Smooth muscle cell (in vitro differentiated cells): ENCODE results near the gene ATP11A. TPM values are rescaled to one million over a fixed set of nuclear protein-coding genes. Genes with fewer than 3 reads are reported as not detected.
A peak's percentile ranks its signal among the peaks of the same experiment; 100 is the strongest.

Source experiments
- DNase-seq: peaks from one replicate; lab custom pipeline; 2025; ENCODE audit not compliant: unreplicated experiment; lab: John Stamatoyannopoulos, UW
- H2AFZ ChIP-seq: fragments of 200-600 bp; sonication (generic); 2 replicates; pipeline ENCODE4 v1.6.0; 2016; ENCODE audit warnings: antibody characterized with exemption, low read depth, mild to moderate bottlenecking
- H3F3A ChIP-seq: fragments of 200-600 bp; sonication (generic); 2 replicates; pipeline ENCODE4 v1.6.0; 2017; ENCODE audit warnings: antibody characterized with exemption, low read depth
- H3K27ac ChIP-seq: fragments of 200-600 bp; sonication (generic); 2 replicates; pipeline ENCODE4 v1.5.1; 2016; ENCODE audit warnings: low read depth, mild to moderate bottlenecking
- H3K27me3 ChIP-seq: fragments of 200-600 bp; sonication (generic); 2 replicates; pipeline ENCODE4 v1.6.1; 2016; ENCODE audit warnings: low read depth, mild to moderate bottlenecking
- H3K36me3 ChIP-seq: fragments of 200-600 bp; sonication (generic); 2 replicates; pipeline ENCODE4 v1.5.1; 2016; ENCODE audit warnings: low read depth
- H3K4me1 ChIP-seq: fragments of 200-600 bp; sonication (generic); 2 replicates; pipeline ENCODE4 v1.5.1; 2016; ENCODE audit warnings: low read depth
- H3K4me2 ChIP-seq: fragments of 200-600 bp; sonication (generic); 2 replicates; pipeline ENCODE4 v1.6.0; 2016; ENCODE audit warnings: mild to moderate bottlenecking
- H3K4me3 ChIP-seq: fragments of 200-600 bp; sonication (generic); 2 replicates; pipeline ENCODE4 v1.5.1; 2016; ENCODE audit warnings: mild to moderate bottlenecking
- H3K79me2 ChIP-seq: fragments of 200-600 bp; sonication (generic); 2 replicates; pipeline ENCODE4 v1.6.0; 2016; ENCODE audit warnings: low read depth, mild to moderate bottlenecking
- H3K9ac ChIP-seq: fragments of 200-600 bp; sonication (generic); 2 replicates; pipeline ENCODE4 v1.6.0; 2016; ENCODE audit warnings: low read depth
- H3K9me3 ChIP-seq: fragments of 200-600 bp; sonication (generic); replicated peaks from 2 replicates; pipeline ENCODE4 v1.5.1; 2016; ENCODE audit warnings: low read depth
- H4K20me1 ChIP-seq: fragments of 200-600 bp; sonication (generic); 2 replicates; pipeline ENCODE4 v1.6.0; 2016; ENCODE audit warnings: low read depth
- WGBS: methylation state at CpG from one replicate; pipeline ENCODE4 v1.1.7; 2016; ENCODE audit warnings: low lambda C conversion rate; 5-methylcytosine and 5-hydroxymethylcytosine counted together
- polyA plus RNA-seq: library from polyadenylated mRNA; unstranded; fragments of >200 nt; fragmentation: Nextera tagmentation; extraction: Ambion mirVana; gene quantifications from 2 replicates; pipeline ENCODE4 v1.2.1, GENCODE V29; 2016
- total RNA-seq: library from RNA; depleted of rRNA; stranded (reverse); fragments of >200 nt; gene quantifications from 2 replicates; pipeline ENCODE4 v1.2.3, GENCODE V29; 2014
- TF ChIP-seq, protein P1 (sequence below): fragments of 200-600 bp; sonication (generic); IDR thresholded peaks from 2 replicates; pipeline ENCODE4 v1.5.1; 2017; ENCODE audit warnings: borderline replicate concordance, mild to moderate bottlenecking, antibody characterized with exemption; ENCODE audit not compliant: insufficient read depth, poor library complexity, severe bottlenecking

The ATP11A gene
- total and polyA plus RNA-seq, 2 experiments from 2014 or later, result 6.5 to 7.5 TPM

DNA sequence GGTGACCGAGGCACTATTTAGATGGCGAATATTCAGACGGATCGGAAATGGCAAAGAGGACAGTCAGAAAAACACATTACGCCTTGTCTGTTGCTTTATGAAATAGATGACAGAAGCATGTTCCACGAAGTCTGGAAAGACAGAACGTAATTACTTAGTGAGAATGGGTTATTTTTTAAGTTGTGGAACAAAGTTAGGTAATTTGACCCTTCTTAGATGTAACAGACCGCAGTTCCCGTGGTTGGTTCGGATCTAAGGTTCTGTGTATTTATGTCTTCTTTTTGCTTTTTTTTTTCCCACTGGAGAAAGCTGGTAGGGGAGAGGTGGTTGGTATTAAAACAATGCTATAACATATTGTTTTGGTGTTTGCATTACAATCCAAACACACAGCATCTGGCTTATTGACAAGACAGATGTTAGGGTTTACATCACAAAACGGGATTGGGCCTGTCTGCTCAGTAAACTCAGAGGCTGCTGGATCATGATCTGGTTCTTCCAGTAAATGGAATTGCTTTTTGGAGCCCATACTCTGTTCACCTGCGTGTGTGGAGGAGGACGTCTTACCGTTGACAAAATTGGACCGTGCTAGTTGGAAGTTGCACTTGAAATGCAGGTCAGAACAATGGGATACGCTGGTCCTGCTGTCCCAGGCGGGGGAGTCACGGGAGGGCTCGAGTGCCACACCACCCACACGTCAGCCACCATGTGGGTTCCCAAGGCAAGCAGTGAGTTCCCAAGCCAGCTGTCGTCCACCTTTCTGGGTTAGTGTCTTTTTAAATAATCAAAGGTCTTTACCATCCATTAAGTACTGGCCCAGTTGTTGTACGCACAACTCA lies 13.8 kb downstream of the ATP11A start:
- H3K4me3 ChIP-seq, result no peak overlapping the region
- H3K36me3 ChIP-seq, result no peaks in the 10 kb centered on the region
- no peaks in the 10 kb centered on the region for H3F3A ChIP-seq
- H3K27ac ChIP-seq, result peak overlapping the region; percentile 67
- peaks cover 21% of the 10 kb centered on the region for H3K4me1 ChIP-seq
- no peaks in the 10 kb centered on the region for H3K9me3 ChIP-seq
- no peak overlapping the region for H3K9ac ChIP-seq
- H3K27me3 ChIP-seq, result no peaks in the 10 kb centered on the region
- H3K4me2 ChIP-seq, result peak overlapping the region; percentile 50
- H3K79me2 ChIP-seq, result peaks cover 44% of the 10 kb centered on the region
- DNase-seq, result no peak
- TF ChIP-seq, protein P1, sequence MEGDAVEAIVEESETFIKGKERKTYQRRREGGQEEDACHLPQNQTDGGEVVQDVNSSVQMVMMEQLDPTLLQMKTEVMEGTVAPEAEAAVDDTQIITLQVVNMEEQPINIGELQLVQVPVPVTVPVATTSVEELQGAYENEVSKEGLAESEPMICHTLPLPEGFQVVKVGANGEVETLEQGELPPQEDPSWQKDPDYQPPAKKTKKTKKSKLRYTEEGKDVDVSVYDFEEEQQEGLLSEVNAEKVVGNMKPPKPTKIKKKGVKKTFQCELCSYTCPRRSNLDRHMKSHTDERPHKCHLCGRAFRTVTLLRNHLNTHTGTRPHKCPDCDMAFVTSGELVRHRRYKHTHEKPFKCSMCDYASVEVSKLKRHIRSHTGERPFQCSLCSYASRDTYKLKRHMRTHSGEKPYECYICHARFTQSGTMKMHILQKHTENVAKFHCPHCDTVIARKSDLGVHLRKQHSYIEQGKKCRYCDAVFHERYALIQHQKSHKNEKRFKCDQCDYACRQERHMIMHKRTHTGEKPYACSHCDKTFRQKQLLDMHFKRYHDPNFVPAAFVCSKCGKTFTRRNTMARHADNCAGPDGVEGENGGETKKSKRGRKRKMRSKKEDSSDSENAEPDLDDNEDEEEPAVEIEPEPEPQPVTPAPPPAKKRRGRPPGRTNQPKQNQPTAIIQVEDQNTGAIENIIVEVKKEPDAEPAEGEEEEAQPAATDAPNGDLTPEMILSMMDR, result no peak
- 75% methylated on average over 22 of the region's 22 CpGs for WGBS
- H4K20me1 ChIP-seq, result peaks cover 26% of the 10 kb centered on the region
- no peak overlapping the region for H2AFZ ChIP-seq

DNA sequence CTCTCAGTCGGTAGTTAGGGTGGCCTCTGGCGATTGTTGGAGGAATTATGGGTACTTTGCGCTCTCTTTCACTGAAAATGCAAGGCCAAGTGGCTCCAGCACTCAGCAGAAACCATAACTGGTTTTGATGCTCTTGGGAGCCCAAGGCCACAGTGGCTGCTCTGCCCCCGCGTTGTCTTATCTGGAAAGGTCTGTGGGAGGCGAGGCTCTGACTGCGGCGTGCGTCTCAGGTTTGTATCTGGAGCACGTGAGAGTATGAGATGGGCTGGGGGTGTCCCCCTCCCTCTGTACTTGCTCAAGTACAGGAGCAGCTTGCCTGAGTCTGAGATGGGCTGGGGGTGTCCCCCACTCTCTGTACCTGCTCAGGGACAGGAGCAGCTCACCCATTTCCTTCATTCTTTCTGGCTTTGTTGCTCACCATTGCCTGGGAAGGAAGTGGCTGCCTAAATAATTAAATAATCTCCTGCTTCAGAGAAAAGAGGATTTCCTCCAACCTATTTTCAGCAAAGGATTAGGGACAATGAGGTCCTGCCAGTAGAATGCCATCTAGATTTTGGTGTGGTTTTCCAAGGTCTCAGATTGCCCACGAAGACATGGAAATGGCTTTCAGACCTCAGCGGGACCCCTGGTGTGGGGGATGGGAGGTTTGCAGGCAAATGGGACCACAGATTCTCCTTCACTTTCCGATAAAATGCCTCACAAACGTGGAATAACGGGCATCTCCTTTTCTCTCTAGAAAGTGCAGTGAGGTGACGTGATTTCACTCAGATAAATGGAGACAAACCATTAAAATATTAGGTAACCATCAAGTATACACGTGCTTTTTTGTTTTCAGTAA lies 14.7 kb downstream of the ATP11A start:
- Histone ChIP-seq H3K27ac (peak overlapping the region; percentile 53), H3K4me1 (peaks cover 21% of the 10 kb centered on the region), H2AFZ (no peak overlapping the region), H3K27me3 (no peaks in the 10 kb centered on the region), H3K9ac (no peak overlapping the region), H3K4me3 (no peak overlapping the region), H3K79me2 (peaks cover 39% of the 10 kb centered on the region), H4K20me1 (peaks cover 26% of the 10 kb centered on the region), H3K4me2 (peak overlapping the region; percentile 50), H3K36me3 (no peaks in the 10 kb centered on the region), H3F3A (no peaks in the 10 kb centered on the region), H3K9me3 (no peaks in the 10 kb centered on the region)
- DNase-seq, result no peak
- TF ChIP-seq, protein P1, result no peak
- 59% methylated on average over 17 of the region's 17 CpGs for WGBS

DNA sequence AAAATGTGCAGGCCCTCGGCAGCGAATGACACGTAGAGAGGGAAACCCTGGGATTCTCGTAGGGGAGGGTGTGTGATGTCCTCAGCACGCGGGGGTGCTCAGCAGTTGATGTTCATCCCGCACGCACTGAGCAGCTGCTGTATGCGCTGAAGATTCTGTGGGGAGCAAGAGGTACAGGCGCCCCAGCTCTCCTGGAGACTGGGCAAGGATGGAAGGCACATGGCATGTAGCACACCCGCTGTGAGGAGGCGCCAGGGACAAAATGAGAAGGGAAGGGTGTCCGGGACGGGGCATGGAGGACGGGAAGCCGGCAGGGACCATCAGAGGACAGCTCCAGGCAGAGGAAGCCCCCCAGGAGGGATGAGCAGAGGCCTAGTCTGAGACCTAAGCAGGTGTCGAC lies 15.4 kb downstream of the ATP11A start:
- TF ChIP-seq, protein P1, result no peak
- Histone ChIP-seq H3K27ac (no peak overlapping the region), H3K9me3 (no peaks in the 10 kb centered on the region), H3K9ac (no peak overlapping the region), H3K36me3 (no peaks in the 10 kb centered on the region), H2AFZ (no peak overlapping the region), H3K27me3 (no peaks in the 10 kb centered on the region), H3K4me1 (peaks cover 23% of the 10 kb centered on the region), H3F3A (no peaks in the 10 kb centered on the region), H3K4me3 (no peak overlapping the region), H4K20me1 (peaks cover 21% of the 10 kb centered on the region), H3K79me2 (peaks cover 35% of the 10 kb centered on the region), H3K4me2 (no peak overlapping the region)
- DNase-seq, result no peak
- 93% methylated on average over 17 of the region's 17 CpGs for WGBS
